Heart right ventricle (tissue), 16 donors: ENCODE data around the gene SYNE1. TPM values are rescaled to one million over a fixed set of nuclear protein-coding genes. Genes with fewer than 3 reads are reported as not detected.

Experiments
- ATAC-seq, 8 donors: fragments of 200-7000 bp; cut with Tn5 transposase; one replicate each; pipeline ENCODE4 v1.9.1; 2020; ENCODE audit warnings: mild to moderate bottlenecking in 8 of 8, moderate library complexity in 8 of 8, moderate number of reproducible peaks in 1 of 8
- DNase-seq, 2 donors: peaks; one replicate each; pipeline ENCODE4 v3.0.0-alpha.2; 2020
- H3K27ac ChIP-seq, 10 donors: fragments of 200-600 bp; sonication (generic) in 2 of 10; one replicate each; pipeline versions ENCODE4 v1.5.0 to v1.8.0; 2020 to 2022; ENCODE audit warnings: mild to moderate bottlenecking in 3 of 10
- H3K27me3 ChIP-seq, 7 donors: fragments of 200-600 bp; one replicate each; pipeline ENCODE4 v1.8.0; 2021 to 2022; ENCODE audit warnings: mild to moderate bottlenecking in 2 of 7
- H3K36me3 ChIP-seq, 9 donors: fragments of 200-600 bp; sonication (generic) in 1 of 9; one replicate each; pipeline versions ENCODE4 v1.5.0 to v1.8.0; 2020 to 2022; ENCODE audit warnings: mild to moderate bottlenecking in 2 of 9
- H3K4me1 ChIP-seq, 9 donors: fragments of 200-600 bp; sonication (generic) in 1 of 9; one replicate each; pipeline versions ENCODE4 v1.5.0 to v1.8.0; 2020 to 2022; ENCODE audit warnings: mild to moderate bottlenecking in 4 of 9
- H3K4me3 ChIP-seq, 10 donors: fragments of 200-600 bp; sonication (generic) in 2 of 10; one replicate each; pipeline versions ENCODE4 v1.5.0 to v1.8.0; 2020 to 2022; ENCODE audit warnings: mild to moderate bottlenecking in 7 of 10, moderate library complexity in 2 of 10
- H3K9me3 ChIP-seq, 11 donors: fragments of 200-600 bp in 10 of 11; sonication (generic) in 2 of 11; one replicate each; pipeline versions ENCODE4 v1.5.0 to v1.8.0; 2013 to 2022; ENCODE audit warnings: mild to moderate bottlenecking in 2 of 11, control low read depth in 1 of 11, moderate library complexity in 1 of 11
- WGBS, 2 donors: extraction: QIAGEN DNeasy Blood & Tissue Kit; methylation state at CpG; one replicate each; pipeline ENCODE4 v1.1.7; 2013; ENCODE audit warnings: inconsistent platforms in 1 of 2; 5-methylcytosine and 5-hydroxymethylcytosine counted together
- intact Hi-C, 10 donors: fragments of 100-400 bp; cut with DNase I; formaldehyde crosslinking; loops; one replicate each; pipeline versions ENCODE4 v1.11.1 to v1.14.2; 2022
- polyA plus RNA-seq, 2 donors: library from polyadenylated mRNA; stranded (reverse); fragments of 200-250 nt; gene quantifications; one replicate each; pipeline ENCODE4 v1.2.3, GENCODE V29; 2013
- total RNA-seq, 10 donors: library from RNA; stranded (reverse); fragmentation: NEBNext Ultra II Directional in 3 of 10; extraction: Animal tissue kit (Norgen Biotek cat#: 25700) in 3 of 10; gene quantifications; one replicate each; pipeline versions ENCODE4 v1.2.1 to v1.2.4, GENCODE V29; 2021 to 2023
- TF ChIP-seq, protein P1 (sequence below), 9 donors: fragments of 200-600 bp; sonication (generic) in 2 of 9; IDR thresholded peaks; one replicate each; pipeline versions ENCODE4 v1.5.0 to v1.8.0; 2021 to 2022; ENCODE audit warnings: antibody characterized with exemption in 9 of 9, mild to moderate bottlenecking in 5 of 9, moderate library complexity in 1 of 9
- donor health status: Arrhythmogenic right ventricular cardiomyopathy.
- donor health status: ischemic (EF 13 %, LVEDD 7.1; RV severe dilation, severe dysfunction).
- donor health status: healthy with polysubstance abuse.
- donor health status: DM: no; HTN: yes; CAD: no.
- donor health status: DM: no; HTN: no; CAD: no.
- donor health status: ischemic (EF 25% LVEDD 6.9; RV normal size, moderate dysfunction).
- donor health status: ischemic (EF 25% LVEDD 5.7; RV mildly dilated, moderate dysfunction).
- donor health status: healthy.
- donor health status: DM: yes; HTN: yes; CAD: no.
- donor health status: Ischemic cardiomyopathy.
- donor health status: ischemic (EF 35%, LVEDD 5.7; RV mildly dilated, moderate dysfunction).
- donor health status: nonischemic (EF 11% LVEDD 7.7; RV severe dilation, severe dysfunction).
- donor health status: DM: yes; HTN: yes; CAD: no.
- donor health status: PGD.
- donor health status: ischemic (EF 29% LVEDD 5.4; RV normal size, mild dysfunction).
- donor health status: nonischemic (EF 23%, LVEDD 6.1; RV moderate dilation, normal function).

The SYNE1 gene
- total and polyA plus RNA-seq, 12 donors: 18.9 to 176 (median 126) TPM

- H3K4me1 ChIP-seq: peaks cover 7 to 26% (median 24%) of the 10 kb centered on the region in 9 donors
- ATAC-seq (no peak), DNase-seq (no peak)
- 88 to 91% methylated on average over 4 of the region's 4 CpGs for WGBS, 2 donors
- no peaks in the 10 kb centered on the region for H3K27me3 ChIP-seq
- intact Hi-C loops: no loop called here
- no peak overlapping the region for H3K27ac ChIP-seq
- TF ChIP-seq, protein P1, sequence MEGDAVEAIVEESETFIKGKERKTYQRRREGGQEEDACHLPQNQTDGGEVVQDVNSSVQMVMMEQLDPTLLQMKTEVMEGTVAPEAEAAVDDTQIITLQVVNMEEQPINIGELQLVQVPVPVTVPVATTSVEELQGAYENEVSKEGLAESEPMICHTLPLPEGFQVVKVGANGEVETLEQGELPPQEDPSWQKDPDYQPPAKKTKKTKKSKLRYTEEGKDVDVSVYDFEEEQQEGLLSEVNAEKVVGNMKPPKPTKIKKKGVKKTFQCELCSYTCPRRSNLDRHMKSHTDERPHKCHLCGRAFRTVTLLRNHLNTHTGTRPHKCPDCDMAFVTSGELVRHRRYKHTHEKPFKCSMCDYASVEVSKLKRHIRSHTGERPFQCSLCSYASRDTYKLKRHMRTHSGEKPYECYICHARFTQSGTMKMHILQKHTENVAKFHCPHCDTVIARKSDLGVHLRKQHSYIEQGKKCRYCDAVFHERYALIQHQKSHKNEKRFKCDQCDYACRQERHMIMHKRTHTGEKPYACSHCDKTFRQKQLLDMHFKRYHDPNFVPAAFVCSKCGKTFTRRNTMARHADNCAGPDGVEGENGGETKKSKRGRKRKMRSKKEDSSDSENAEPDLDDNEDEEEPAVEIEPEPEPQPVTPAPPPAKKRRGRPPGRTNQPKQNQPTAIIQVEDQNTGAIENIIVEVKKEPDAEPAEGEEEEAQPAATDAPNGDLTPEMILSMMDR (IDR thresholded peaks at IDR 0.05): no peak
- no peaks in the 10 kb centered on the region for H3K9me3 ChIP-seq
- no peak overlapping the region for H3K4me3 ChIP-seq
- H3K36me3 ChIP-seq: no peaks in the 10 kb centered on the region
These were observed 529.2 kb downstream of the SYNE1 start for GRCh38 chr6:152107973-152108372.

DNA sequence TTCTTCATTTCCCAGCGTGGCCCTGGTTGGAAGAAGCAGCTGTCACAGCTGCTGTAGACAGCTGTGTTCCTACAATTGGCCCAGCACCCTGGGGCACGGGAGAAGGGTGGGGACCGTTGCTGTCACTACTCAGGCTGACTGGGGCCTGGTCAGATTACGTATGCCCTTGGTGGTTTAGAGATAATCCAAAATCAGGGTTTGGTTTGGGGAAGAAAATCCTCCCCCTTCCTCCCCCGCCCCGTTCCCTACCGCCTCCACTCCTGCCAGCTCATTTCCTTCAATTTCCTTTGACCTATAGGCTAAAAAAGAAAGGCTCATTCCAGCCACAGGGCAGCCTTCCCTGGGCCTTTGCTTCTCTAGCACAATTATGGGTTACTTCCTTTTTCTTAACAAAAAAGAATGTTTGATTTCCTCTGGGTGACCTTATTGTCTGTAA lies 537.0 kb downstream of the SYNE1 start:
- intact Hi-C loops: no loop called here
- Histone ChIP-seq H3K27ac (peak overlapping the region in 8 of 10 donors; percentile 5 to 73 (median 40)), H3K9me3 (no peaks in the 10 kb centered on the region), H3K4me1 (peaks cover 0 to 34% (median 14%) of the 10 kb centered on the region in 9 donors), H3K27me3 (no peaks in the 10 kb centered on the region), H3K36me3 (no peaks in the 10 kb centered on the region), H3K4me3 (no peak overlapping the region)
- DNase-seq (peak; percentile 40 to 41), ATAC-seq (peak; percentile 71 to 87 (median 80))
- 26 to 30% methylated on average over 7 of the region's 7 CpGs for WGBS, 2 donors
- TF ChIP-seq, protein P1 (IDR thresholded peaks at IDR 0.05): no peak

DNA sequence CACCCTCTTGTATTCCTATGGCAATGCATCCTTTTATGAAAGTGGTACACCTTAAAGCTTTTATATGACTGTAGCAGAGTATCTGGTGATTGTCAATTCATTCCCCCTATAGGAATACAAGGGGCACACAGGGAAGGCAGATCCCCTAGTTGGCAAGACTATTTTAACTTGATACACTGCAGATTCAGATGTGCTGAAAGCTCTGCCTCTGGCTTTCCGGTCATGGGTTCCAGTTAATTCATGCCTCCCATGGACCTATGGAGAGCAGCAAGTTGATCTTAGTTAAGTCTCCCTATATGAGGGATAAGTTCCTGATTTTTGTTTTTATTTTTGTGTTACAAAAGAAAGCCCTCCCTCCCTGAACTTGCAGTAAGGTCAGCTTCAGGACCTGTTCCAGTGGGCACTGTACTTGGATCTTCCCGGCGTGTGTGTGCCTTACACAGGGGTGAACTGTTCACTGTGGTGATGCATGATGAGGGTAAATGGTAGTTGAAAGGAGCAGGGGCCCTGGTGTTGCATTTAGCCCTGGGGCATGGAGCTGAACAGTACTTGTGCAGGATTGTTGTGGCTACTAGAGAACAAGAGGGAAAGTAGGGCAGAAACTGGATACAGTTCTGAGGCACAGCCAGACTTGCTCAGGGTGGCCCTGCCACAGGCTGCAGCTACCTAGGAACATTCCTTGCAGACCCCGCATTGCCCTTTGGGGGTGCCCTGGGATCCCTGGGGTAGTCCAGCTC lies 537.5 kb downstream of the SYNE1 start:
- Histone ChIP-seq H3K9me3 (no peaks in the 10 kb centered on the region), H3K27ac (peak overlapping the region in 8 of 10 donors; percentile 5 to 73 (median 40)), H3K4me1 (peaks cover 0 to 39% (median 14%) of the 10 kb centered on the region in 9 donors), H3K4me3 (no peak overlapping the region), H3K27me3 (no peaks in the 10 kb centered on the region), H3K36me3 (no peaks in the 10 kb centered on the region)
- DNase-seq: no peak
- peak in 4 of 8 donors; percentile 4 to 27 (median 21) for ATAC-seq
- TF ChIP-seq, protein P1 (IDR thresholded peaks at IDR 0.05): no peak
- intact Hi-C loops: no loop called here
- 58 to 70% methylated on average over 4 of the region's 4 CpGs for WGBS, 2 donors

GRCh38 chr6:152098683-152099082 lies 538.5 kb downstream of the SYNE1 start:
- Histone ChIP-seq H3K27ac (no peak overlapping the region), H3K9me3 (no peaks in the 10 kb centered on the region), H3K27me3 (no peaks in the 10 kb centered on the region), H3K36me3 (no peaks in the 10 kb centered on the region), H3K4me1 (peaks cover 0 to 45% (median 14%) of the 10 kb centered on the region in 9 donors), H3K4me3 (no peak overlapping the region)
- ATAC-seq (no peak), DNase-seq (peak in 1 of 2 donors; percentile 13)
- intact Hi-C loops: no loop called here
- TF ChIP-seq, protein P1 (IDR thresholded peaks at IDR 0.05): no peak
- 90% methylated on average over 14 of the region's 14 CpGs for WGBS, 2 donors
